ENCODE data around the gene ELAVL1. TPM values are rescaled to one million over a fixed set of nuclear protein-coding genes. Genes with fewer than 3 reads are reported as not detected.

ELAVL1 gene
- polyA plus RNA-seq, 1 of the 3 experiments (the other 2 are of a cell fraction): 49.6 TPM

DNA sequence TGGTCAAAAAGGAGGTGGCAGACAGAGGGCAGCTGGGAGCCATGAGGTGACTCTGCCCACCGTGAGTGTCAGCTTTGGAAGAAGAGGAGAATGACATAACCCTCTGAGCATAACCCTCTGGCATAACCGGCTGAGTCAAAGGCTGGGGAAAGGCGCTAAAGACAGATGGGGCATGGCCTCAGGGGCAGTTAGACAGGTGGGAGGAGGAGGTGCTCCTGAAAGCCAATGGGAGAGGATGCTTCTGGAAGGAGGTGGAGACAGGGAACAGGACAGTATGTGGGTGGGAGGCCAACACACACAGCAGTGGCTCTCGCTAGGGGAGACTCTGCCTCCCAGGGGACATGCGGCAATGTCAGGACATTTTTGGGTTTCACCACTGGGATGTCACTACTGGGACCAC is 17.1 kb downstream of the ELAVL1 start:
- Histone ChIP-seq H3K27ac (ENCODE audit: low read depth in 2 of 2, low read length in 1 of 2) (no peak overlapping the region), H3K9me3 (no peaks in the 10 kb centered on the region), H3K4me2 (no peak overlapping the region), H3K4me3 (ENCODE audit: low read depth in 2 of 2, low read length in 1 of 2) (no peak overlapping the region), H3K36me3 (replicated peaks in 1 of 2; ENCODE audit: control insufficient read depth in 1 of 2, insufficient read depth in 2 of 2, low read length in 1 of 2) (peaks cover 25 to 60% of the 10 kb centered on the region in 2 experiments), H3F3A (replicated peaks; ENCODE audit: insufficient read depth) (no peaks in the 10 kb centered on the region), H3K27me3 (ENCODE audit: insufficient read depth) (no peaks in the 10 kb centered on the region), H2AFZ (ENCODE audit: low read depth) (no peak overlapping the region), H3K79me2 (ENCODE audit: insufficient read depth) (peaks cover 94% of the 10 kb centered on the region), H3K9me2 (no peaks in the 10 kb centered on the region), H3K9ac (no peak overlapping the region), H3K4me1 (ENCODE audit: control insufficient read depth in 1 of 2, insufficient read depth in 2 of 2, low read depth in 1 of 2, low read length in 1 of 2) (peaks cover 0 to 11% of the 10 kb centered on the region in 2 experiments; a peak in 2 of 4 replicates), H4K20me1 (ENCODE audit: insufficient read depth) (peaks cover 90% of the 10 kb centered on the region)
- TF ChIP-seq NRF1 (IDR thresholded peaks at IDR 0.05; ENCODE audit: low read depth, low read length): no peak
- no peak for TF ChIP-seq TCF12 (IDR thresholded peaks at IDR 0.05)
- TF ChIP-seq, protein P1, sequence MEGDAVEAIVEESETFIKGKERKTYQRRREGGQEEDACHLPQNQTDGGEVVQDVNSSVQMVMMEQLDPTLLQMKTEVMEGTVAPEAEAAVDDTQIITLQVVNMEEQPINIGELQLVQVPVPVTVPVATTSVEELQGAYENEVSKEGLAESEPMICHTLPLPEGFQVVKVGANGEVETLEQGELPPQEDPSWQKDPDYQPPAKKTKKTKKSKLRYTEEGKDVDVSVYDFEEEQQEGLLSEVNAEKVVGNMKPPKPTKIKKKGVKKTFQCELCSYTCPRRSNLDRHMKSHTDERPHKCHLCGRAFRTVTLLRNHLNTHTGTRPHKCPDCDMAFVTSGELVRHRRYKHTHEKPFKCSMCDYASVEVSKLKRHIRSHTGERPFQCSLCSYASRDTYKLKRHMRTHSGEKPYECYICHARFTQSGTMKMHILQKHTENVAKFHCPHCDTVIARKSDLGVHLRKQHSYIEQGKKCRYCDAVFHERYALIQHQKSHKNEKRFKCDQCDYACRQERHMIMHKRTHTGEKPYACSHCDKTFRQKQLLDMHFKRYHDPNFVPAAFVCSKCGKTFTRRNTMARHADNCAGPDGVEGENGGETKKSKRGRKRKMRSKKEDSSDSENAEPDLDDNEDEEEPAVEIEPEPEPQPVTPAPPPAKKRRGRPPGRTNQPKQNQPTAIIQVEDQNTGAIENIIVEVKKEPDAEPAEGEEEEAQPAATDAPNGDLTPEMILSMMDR (IDR thresholded peaks at IDR 0.05): no peak
- TF ChIP-seq, protein P2, sequence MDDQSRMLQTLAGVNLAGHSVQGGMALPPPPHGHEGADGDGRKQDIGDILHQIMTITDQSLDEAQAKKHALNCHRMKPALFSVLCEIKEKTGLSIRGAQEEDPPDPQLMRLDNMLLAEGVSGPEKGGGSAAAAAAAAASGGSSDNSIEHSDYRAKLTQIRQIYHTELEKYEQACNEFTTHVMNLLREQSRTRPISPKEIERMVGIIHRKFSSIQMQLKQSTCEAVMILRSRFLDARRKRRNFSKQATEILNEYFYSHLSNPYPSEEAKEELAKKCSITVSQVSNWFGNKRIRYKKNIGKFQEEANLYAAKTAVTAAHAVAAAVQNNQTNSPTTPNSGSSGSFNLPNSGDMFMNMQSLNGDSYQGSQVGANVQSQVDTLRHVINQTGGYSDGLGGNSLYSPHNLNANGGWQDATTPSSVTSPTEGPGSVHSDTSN (IDR thresholded peaks at IDR 0.05): no peak
- no peak for TF ChIP-seq RFX5 (IDR thresholded peaks at IDR 0.05; ENCODE audit: low read length)
- TF ChIP-seq SIN3A (IDR thresholded peaks at IDR 0.05; ENCODE audit: borderline replicate concordance, low read depth, low read length): no peak
- TF ChIP-seq TAF1 (IDR thresholded peaks at IDR 0.05; ENCODE audit: borderline replicate concordance, low read depth, low read length): no peak
- TF ChIP-seq TEAD4 (IDR thresholded peaks at IDR 0.05; ENCODE audit: borderline replicate concordance, insufficient read depth): no peak
- DNase-seq: no peak
- CTCF ChIA-PET: interaction anchor here (1.3 to 2.0 kb wide), 3 partner anchors 8 to 18 kb away, joined by 3 to 7 read pairs (median 5); partner anchors contain the start of gene ELAVL1
- POLR2A ChIA-PET: no interaction called here
- 76% methylated on average over 3 of the region's 5 CpGs for WGBS (ENCODE audit: low lambda C conversion rate)

DNA sequence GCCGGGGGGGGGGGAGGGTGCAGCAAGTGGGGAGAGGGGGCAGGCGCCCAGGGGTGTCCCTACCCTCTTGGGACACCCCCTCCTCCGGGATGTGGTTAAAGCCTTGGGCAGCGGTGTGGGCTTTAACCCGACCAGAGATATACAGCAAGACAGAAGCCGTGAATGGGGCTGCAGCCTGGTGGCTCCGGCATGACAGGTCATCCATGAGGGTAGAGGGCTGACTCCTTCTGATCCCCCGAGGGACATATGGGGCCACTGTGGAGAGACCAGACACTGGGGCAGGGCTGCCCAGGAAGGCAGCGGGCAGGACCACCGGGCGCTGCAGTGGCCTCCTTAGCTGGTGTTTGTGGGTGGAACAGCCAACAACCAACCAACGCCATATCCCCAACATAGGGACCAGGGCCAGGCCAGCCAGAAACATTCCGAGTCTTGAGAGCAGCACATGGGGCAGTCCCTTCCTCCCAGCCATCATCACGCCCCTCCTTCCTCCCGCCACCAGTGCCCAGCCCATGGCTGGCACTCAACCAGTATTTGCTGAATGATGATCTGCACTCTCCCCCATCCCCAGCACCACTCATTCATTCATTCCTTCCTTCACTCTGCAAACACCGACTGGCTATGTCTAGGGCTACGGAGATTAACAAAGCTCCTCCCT is 18.2 kb downstream of the ELAVL1 start:
- Histone ChIP-seq H3K27me3 (ENCODE audit: insufficient read depth) (no peaks in the 10 kb centered on the region), H3K79me2 (ENCODE audit: insufficient read depth) (peaks cover 94% of the 10 kb centered on the region), H3K9ac (no peak overlapping the region), H3K27ac (ENCODE audit: low read depth in 2 of 2, low read length in 1 of 2) (peak overlapping the region in 1 of 2 experiments; percentile 39; a peak in 2 of 4 replicates), H3K4me1 (ENCODE audit: control insufficient read depth in 1 of 2, insufficient read depth in 2 of 2, low read depth in 1 of 2, low read length in 1 of 2) (peaks cover 0 to 11% of the 10 kb centered on the region in 2 experiments; a peak in 2 of 4 replicates), H3K4me3 (ENCODE audit: low read depth in 2 of 2, low read length in 1 of 2) (no peak overlapping the region), H3K4me2 (peak overlapping the region; percentile 32; the same call in 1 of the 2 replicates), H2AFZ (ENCODE audit: low read depth) (no peak overlapping the region), H3K9me2 (no peaks in the 10 kb centered on the region), H3K9me3 (no peaks in the 10 kb centered on the region), H4K20me1 (ENCODE audit: insufficient read depth) (peaks cover 89% of the 10 kb centered on the region), H3K36me3 (replicated peaks in 1 of 2; ENCODE audit: control insufficient read depth in 1 of 2, insufficient read depth in 2 of 2, low read length in 1 of 2) (peaks cover 23 to 69% of the 10 kb centered on the region in 2 experiments), H3F3A (replicated peaks; ENCODE audit: insufficient read depth) (no peaks in the 10 kb centered on the region)
- ChIA-PET POLR2A (no interaction called here), CTCF (interaction anchor here (1.1 to 1.6 kb wide), 3 partner anchors 9 to 17 kb away, joined by 3 to 7 read pairs (median 6); no protein-coding TSS in a partner anchor)
- no peak for DNase-seq
- 65% methylated on average over 4 of the region's 17 CpGs for WGBS (ENCODE audit: low lambda C conversion rate)
- TF ChIP-seq RAD21 (IDR thresholded peaks at IDR 0.05; ENCODE audit: low read length) (no peak), TEAD4 (IDR thresholded peaks at IDR 0.05; ENCODE audit: borderline replicate concordance, insufficient read depth) (no peak), FOXM1 (IDR thresholded peaks at IDR 0.05; ENCODE audit: low read depth) (no peak), MXI1 (IDR thresholded peaks at IDR 0.05; ENCODE audit: low read depth, low read length) (no peak), USF2 (IDR thresholded peaks at IDR 0.05; ENCODE audit: borderline replicate concordance, low read depth, low read length) (no peak), ZBTB33 (IDR thresholded peaks at IDR 0.05; ENCODE audit: borderline replicate concordance, low read depth) (no peak), NRF1 (IDR thresholded peaks at IDR 0.05; ENCODE audit: low read depth, low read length) (no peak), RXRA (IDR thresholded peaks at IDR 0.05; ENCODE audit: borderline replicate concordance, low read depth) (no peak), USF1 (IDR thresholded peaks at IDR 0.05; ENCODE audit: borderline replicate concordance, low read depth) (no peak), GATA2 (CRISPR knock-in tag; IDR thresholded peaks at IDR 0.05) (no peak), FOXJ3 (CRISPR knock-in tag; IDR thresholded peaks at IDR 0.05) (no peak), YY1 (IDR thresholded peaks at IDR 0.05; ENCODE audit: low read depth) (no peak)
- TF ChIP-seq, protein P2 (IDR thresholded peaks at IDR 0.05): no peak

All from SK-N-SH (cell line).